ENCODE data around the gene TMEM107.

TMEM107 gene

GRCh38 chr17:8148560-8148959 lies 27.6 kb downstream of the TMEM107 start:
- DNase-seq: no peak

GRCh38 chr17:8147805-8148404 lies 28.3 kb downstream of the TMEM107 start:
- DNase-seq: no peak

GRCh38 chr17:8147141-8147804 lies 28.9 kb downstream of the TMEM107 start:
- no peak for DNase-seq

GRCh38 chr17:8146381-8147140 lies 29.6 kb downstream of the TMEM107 start:
- no peak for DNase-seq

GRCh38 chr17:8145811-8146210 lies 30.4 kb downstream of the TMEM107 start:
- no peak for DNase-seq

GRCh38 chr17:8144401-8145231 lies 31.6 kb downstream of the TMEM107 start:
- DNase-seq: no peak

- DNase-seq: no peak
These were observed 32.4 kb downstream of the TMEM107 start for GRCh38 chr17:8143581-8144400.

- no peak for DNase-seq
These were observed 33.1 kb downstream of the TMEM107 start for GRCh38 chr17:8142887-8143580.

- no peak for DNase-seq
These were observed 33.9 kb downstream of the TMEM107 start for GRCh38 chr17:8142158-8142886.

- DNase-seq: no peak
These were observed 34.4 kb downstream of the TMEM107 start for GRCh38 chr17:8141741-8142140.

GRCh38 chr17:8141045-8141444 lies 35.1 kb downstream of the TMEM107 start:
- no peak for DNase-seq

- DNase-seq: no peak
These were observed 35.8 kb downstream of the TMEM107 start for GRCh38 chr17:8140065-8141029.

GRCh38 chr17:8138672-8139371 lies 37.4 kb downstream of the TMEM107 start:
- peak; percentile 93 for DNase-seq

- DNase-seq: no peak
These were observed 37.9 kb downstream of the TMEM107 start for GRCh38 chr17:8138374-8138671.

GRCh38 chr17:8137645-8138373 lies 38.4 kb downstream of the TMEM107 start:
- DNase-seq: no peak

- no peak for DNase-seq
These were observed 42.2 kb downstream of the TMEM107 start for GRCh38 chr17:8133941-8134340.

GRCh38 chr17:8133399-8133798 lies 42.8 kb downstream of the TMEM107 start:
- DNase-seq: no peak

GRCh38 chr17:8131844-8132441 lies 44.2 kb downstream of the TMEM107 start:
- no peak for DNase-seq
